Thyroid gland (tissue), 4 donors: ENCODE measurements around the gene METAP2. TPM values are rescaled to one million over a fixed set of nuclear protein-coding genes. Genes with fewer than 3 reads are reported as not detected.

Experiments
- DNase-seq, 2 donors: peaks; one replicate each; pipeline ENCODE4 v3.0.0-alpha.2; 2019
- H3K27ac ChIP-seq, 3 donors: fragments of 200-600 bp; sonication (generic); 1 replicate in 2 of 3; 2 replicates in 1 of 3; pipeline ENCODE4 v1.5.1; 2016 to 2019; ENCODE audit warnings: mild to moderate bottlenecking in 1 of 3, moderate library complexity in 1 of 3
- H3K27me3 ChIP-seq: fragments of 200-600 bp; sonication (generic); one replicate; pipeline ENCODE4 v1.5.1; 2019
- H3K36me3 ChIP-seq, 2 donors: fragments of 200-600 bp; sonication (generic); one replicate each; pipeline ENCODE4 v1.5.1; 2016 to 2019
- H3K4me1 ChIP-seq, 2 donors: fragments of 200-600 bp; sonication (generic); one replicate each; pipeline ENCODE4 v1.5.1; 2017 to 2019
- H3K4me3 ChIP-seq, 3 donors: fragments of 200-600 bp; sonication (generic); replicated peaks in 1 of 3; 1 replicate in 2 of 3; 2 replicates in 1 of 3; pipeline ENCODE4 v1.5.1; 2016; ENCODE audit warnings: mild to moderate bottlenecking in 1 of 3
- H3K9me3 ChIP-seq: fragments of 200-600 bp; sonication (generic); one replicate; pipeline ENCODE4 v1.5.1; 2017
- POLR2A ChIP-seq, 2 donors: fragments of 450-650 bp; IDR thresholded peaks; one replicate each; pipeline ENCODE4 v1.6.1; 2017; ENCODE audit warnings: antibody characterized with exemption in 2 of 2, mild to moderate bottlenecking in 2 of 2, moderate library complexity in 1 of 2
- WGBS, 2 donors: methylation state at CpG; one replicate each; pipeline ENCODE4 v1.1.5; 2017; 5-methylcytosine and 5-hydroxymethylcytosine counted together
- intact Hi-C: fragments of 100-400 bp; cut with DNase I; formaldehyde crosslinking; loops from one replicate; pipeline ENCODE4 v1.15.1; 2023
- total RNA-seq, 4 donors: library from RNA; depleted of rRNA; stranded (reverse); fragments of >200 nt; gene quantifications; one replicate each; pipeline ENCODE4 v1.2.3, GENCODE V29; 2016
- TF ChIP-seq, protein P1 (sequence below), 6 experiments: fragments of 200-600 bp in 3 of 6; fragments of 450-650 bp in 3 of 6; sonication (generic) in 3 of 6; IDR thresholded peaks; one replicate each; pipeline ENCODE4 v1.5.1; 2016 to 2019; ENCODE audit warnings: antibody characterized with exemption in 6 of 6, mild to moderate bottlenecking in 2 of 6, inconsistent platforms in 1 of 6, moderate library complexity in 1 of 6

METAP2 gene
- 10 to 100 TPM; 46.1 to 64.9 (median 54.9) TPM for total RNA-seq

GRCh38 chr12:95473884-95474659, at the start of gene METAP2:
METAP2 (plus strand) TSS chr12:95474152; CDS start chr12:95474180, 28 bp downstream.
- intact Hi-C loops = no loop called here
- peak; percentile 73 to 94 for TF ChIP-seq POLR2A (IDR thresholded peaks at IDR 0.05)
- TF ChIP-seq, protein P1, sequence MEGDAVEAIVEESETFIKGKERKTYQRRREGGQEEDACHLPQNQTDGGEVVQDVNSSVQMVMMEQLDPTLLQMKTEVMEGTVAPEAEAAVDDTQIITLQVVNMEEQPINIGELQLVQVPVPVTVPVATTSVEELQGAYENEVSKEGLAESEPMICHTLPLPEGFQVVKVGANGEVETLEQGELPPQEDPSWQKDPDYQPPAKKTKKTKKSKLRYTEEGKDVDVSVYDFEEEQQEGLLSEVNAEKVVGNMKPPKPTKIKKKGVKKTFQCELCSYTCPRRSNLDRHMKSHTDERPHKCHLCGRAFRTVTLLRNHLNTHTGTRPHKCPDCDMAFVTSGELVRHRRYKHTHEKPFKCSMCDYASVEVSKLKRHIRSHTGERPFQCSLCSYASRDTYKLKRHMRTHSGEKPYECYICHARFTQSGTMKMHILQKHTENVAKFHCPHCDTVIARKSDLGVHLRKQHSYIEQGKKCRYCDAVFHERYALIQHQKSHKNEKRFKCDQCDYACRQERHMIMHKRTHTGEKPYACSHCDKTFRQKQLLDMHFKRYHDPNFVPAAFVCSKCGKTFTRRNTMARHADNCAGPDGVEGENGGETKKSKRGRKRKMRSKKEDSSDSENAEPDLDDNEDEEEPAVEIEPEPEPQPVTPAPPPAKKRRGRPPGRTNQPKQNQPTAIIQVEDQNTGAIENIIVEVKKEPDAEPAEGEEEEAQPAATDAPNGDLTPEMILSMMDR (IDR thresholded peaks at IDR 0.05) = no peak
- 1% methylated on average over 19 to 44 of the region's 49 CpGs for WGBS, 2 donors
- Histone ChIP-seq H3K36me3 (peaks cover 6 to 11% of the 10 kb centered on the region in 2 donors), H3K4me1 (peaks cover 16 to 20% of the 10 kb centered on the region in 2 donors), H3K9me3 (no peaks in the 10 kb centered on the region), H3K27ac (peak within 1 kb of the TSS; percentile 85 to 96 (median 94)), H3K4me3 (peak within 1 kb of the TSS; percentile 85 to 99 (median 94)), H3K27me3 (no peaks in the 10 kb centered on the region)
- DNase-seq = peak; percentile 97 to 98

GRCh38 chr12:95424271-95424994, 49.5 kb upstream of the METAP2 start:
- intact Hi-C loops = no loop called here
- peak; percentile 69 to 71 for DNase-seq
- no peaks in the 10 kb centered on the region for H3K27me3 ChIP-seq
- H3K4me3 ChIP-seq = no peak overlapping the region
- H3K9me3 ChIP-seq = no peaks in the 10 kb centered on the region
- no peaks in the 10 kb centered on the region for H3K36me3 ChIP-seq
- TF ChIP-seq POLR2A (IDR thresholded peaks at IDR 0.05) = no peak
- TF ChIP-seq, protein P1 (IDR thresholded peaks at IDR 0.05) = no peak
- peaks cover 4 to 15% of the 10 kb centered on the region in 2 donors for H3K4me1 ChIP-seq
- 35 to 40% methylated on average over 8 of the region's 8 CpGs for WGBS, 2 donors
- H3K27ac ChIP-seq = peak overlapping the region; percentile 62 to 89 (median 68)

DNA sequence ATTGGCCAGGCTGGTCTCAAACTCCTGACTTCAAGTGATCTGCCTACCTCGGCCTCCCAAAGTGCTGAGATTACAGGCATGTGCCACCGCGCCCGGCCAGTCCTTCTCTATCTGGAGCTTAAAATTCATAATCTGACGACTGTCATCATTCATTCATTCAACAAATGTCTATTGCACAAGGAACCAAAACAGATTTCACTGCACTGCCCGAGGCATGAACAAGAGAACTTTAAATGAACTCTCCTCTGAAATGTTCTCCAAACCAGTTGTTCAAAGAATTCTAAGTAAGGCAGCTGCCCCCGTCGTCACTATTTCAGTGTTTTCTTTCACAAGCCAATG, 44.8 kb upstream of the METAP2 start:
- Histone ChIP-seq H3K27ac (no peak overlapping the region), H3K36me3 (no peaks in the 10 kb centered on the region), H3K27me3 (no peaks in the 10 kb centered on the region), H3K9me3 (no peaks in the 10 kb centered on the region), H3K4me3 (no peak overlapping the region), H3K4me1 (peaks cover 0 to 6% of the 10 kb centered on the region in 2 donors)
- no peak for DNase-seq
- WGBS, 2 donors = 77 to 87% methylated on average over 8 of the region's 8 CpGs
- intact Hi-C loops = no loop called here
- TF ChIP-seq, protein P1 (IDR thresholded peaks at IDR 0.05) = no peak
- TF ChIP-seq POLR2A (IDR thresholded peaks at IDR 0.05) = no peak

DNA sequence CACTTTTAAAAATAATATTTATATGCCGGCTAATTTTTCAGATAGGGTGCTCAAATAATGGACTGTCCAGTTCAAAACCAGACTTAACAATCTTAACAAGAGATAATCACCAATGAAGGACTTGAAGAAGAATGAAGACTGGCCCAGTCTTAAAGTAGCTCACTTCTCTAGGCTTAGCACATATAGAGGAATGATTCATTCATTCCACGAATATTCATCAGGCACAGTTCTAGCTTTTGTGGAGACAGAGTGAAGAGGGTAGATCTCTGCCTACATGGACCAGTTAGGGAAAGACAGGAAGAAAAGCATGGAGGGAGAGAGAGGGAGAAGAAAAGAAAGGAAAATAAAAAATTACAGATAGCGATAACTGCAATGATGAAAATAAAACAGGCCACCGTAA, 42.8 kb upstream of the METAP2 start:
- 93 to 97% methylated on average over 4 of the region's 4 CpGs for whole genome bisulfite sequencing, 2 donors
- H3K4me3 ChIP-seq = no peak overlapping the region
- H3K4me1 ChIP-seq = peaks cover 0 to 6% of the 10 kb centered on the region in 2 donors
- H3K9me3 ChIP-seq = no peaks in the 10 kb centered on the region
- no peak for DNase-seq
- no peak overlapping the region for H3K27ac ChIP-seq
- TF ChIP-seq, protein P1 (IDR thresholded peaks at IDR 0.05) = no peak
- TF ChIP-seq POLR2A (IDR thresholded peaks at IDR 0.05) = no peak
- H3K36me3 ChIP-seq = no peaks in the 10 kb centered on the region
- no peaks in the 10 kb centered on the region for H3K27me3 ChIP-seq
- intact Hi-C loops = no loop called here

- H3K9me3 ChIP-seq = no peaks in the 10 kb centered on the region
- H3K36me3 ChIP-seq = no peaks in the 10 kb centered on the region
- WGBS, 2 donors = 90 to 95% methylated on average over 3 of the region's 3 CpGs
- no peak overlapping the region for H3K4me3 ChIP-seq
- intact Hi-C loops = no loop called here
- no peak for DNase-seq
- no peaks in the 10 kb centered on the region for H3K4me1 ChIP-seq
- H3K27ac ChIP-seq = no peak overlapping the region
- TF ChIP-seq, protein P1 (IDR thresholded peaks at IDR 0.05) = no peak
- TF ChIP-seq POLR2A (IDR thresholded peaks at IDR 0.05) = no peak
- H3K27me3 ChIP-seq = no peaks in the 10 kb centered on the region
Measured at GRCh38 chr12:95435355-95435754, 38.6 kb upstream of the METAP2 start.
